Body of pancreas (tissue), 4 donors: ENCODE measurements around the gene TTC9B.

Source experiments
- CTCF ChIP-seq, 7 experiments: fragments of 450-650 bp in 4 of 7; fragments of 200-600 bp in 3 of 7; sonication (generic) in 3 of 7; IDR thresholded peaks; one replicate each; pipeline ENCODE4 v1.5.1; 2016 to 2019; ENCODE audit warnings: antibody characterized with exemption in 7 of 7
- POLR2A ChIP-seq, 3 donors: fragments of 450-650 bp; IDR thresholded peaks; one replicate each; pipeline ENCODE4 v1.6.1; 2016; ENCODE audit warnings: antibody characterized with exemption in 3 of 3, mild to moderate bottlenecking in 2 of 3

GRCh38 chr19:40247178-40247577 lies 29.0 kb upstream of the TTC9B start:
- no peak for TF ChIP-seq CTCF (IDR thresholded peaks at IDR 0.05)
- TF ChIP-seq POLR2A (IDR thresholded peaks at IDR 0.05), result no peak
